ENCODE measurements around the gene GDNF. TPM values are rescaled to one million over a fixed set of nuclear protein-coding genes. Genes with fewer than 3 reads are reported as not detected.

The GDNF gene
- total and polyA plus RNA-seq, 4 donors, result 0.09 to 0.25 TPM; not detected in 2

DNA sequence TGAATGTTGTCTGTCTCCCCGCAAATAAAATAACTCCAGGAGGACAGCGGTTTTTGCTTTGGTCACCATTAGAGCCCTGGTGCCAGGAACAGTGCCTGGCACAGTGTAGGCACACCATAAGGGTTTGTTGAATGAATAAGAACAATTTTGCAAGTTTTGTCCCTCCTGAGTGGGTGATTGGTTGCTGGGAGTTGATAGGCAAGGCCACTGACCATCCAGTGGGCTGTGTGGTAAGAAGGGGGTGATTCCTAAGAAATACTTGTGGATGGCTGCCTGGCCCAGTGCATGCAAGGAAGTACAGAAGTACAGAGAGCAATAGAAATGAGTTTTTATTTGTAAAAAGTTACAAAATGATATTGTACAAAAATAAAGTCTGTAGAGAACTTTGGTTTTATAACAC lies 27.5 kb downstream of the GDNF start:
- no peak for DNase-seq (ENCODE audit: low spot score)
- Histone ChIP-seq H3K9me3 (ENCODE audit: control insufficient read depth in 4 of 4, low read length in 3 of 4) (no peaks in the 10 kb centered on the region), H3K9ac (ENCODE audit: low read depth in 1 of 2, low read length in 2 of 2) (no peak overlapping the region), H3K27ac (ENCODE audit: low read depth in 1 of 2, low read length in 2 of 2) (no peak overlapping the region), H3K4me3 (ENCODE audit: low read depth in 1 of 3, low read length in 3 of 3) (no peak overlapping the region), H3K27me3 (ENCODE audit: control insufficient read depth in 4 of 4, insufficient read depth in 4 of 4, low read length in 3 of 4) (no peaks in the 10 kb centered on the region), H3K36me3 (ENCODE audit: control insufficient read depth in 4 of 4, insufficient read depth in 3 of 4, low read depth in 1 of 4, low read length in 3 of 4) (no peaks in the 10 kb centered on the region), H3K4me1 (ENCODE audit: control insufficient read depth in 4 of 4, insufficient read depth in 4 of 4, low read length in 3 of 4) (no peaks in the 10 kb centered on the region)
- WGBS, result 96% methylated on average over 2 of the region's 2 CpGs
- TF ChIP-seq HNF4G (IDR thresholded peaks at IDR 0.05) (no peak), FOXA1 (IDR thresholded peaks at IDR 0.05) (no peak), GABPA (IDR thresholded peaks at IDR 0.05 in 1 of 2, conservative IDR thresholded peaks at IDR 0.05 in 1 of 2) (no peak), RXRA (IDR thresholded peaks at IDR 0.05) (no peak), SP1 (IDR thresholded peaks at IDR 0.05) (no peak), NR2F2 (IDR thresholded peaks at IDR 0.05) (no peak), EGR1 (IDR thresholded peaks at IDR 0.05; ENCODE audit: low read depth in 2 of 2) (no peak), HNF4A (conservative IDR thresholded peaks at IDR 0.05) (no peak), FOXA2 (IDR thresholded peaks at IDR 0.05) (no peak), TAF1 (conservative IDR thresholded peaks at IDR 0.05) (no peak), RAD21 (IDR thresholded peaks at IDR 0.05) (no peak), JUND (IDR thresholded peaks at IDR 0.05) (no peak), YY1 (IDR thresholded peaks at IDR 0.05) (no peak)
- TF ChIP-seq, protein P1, sequence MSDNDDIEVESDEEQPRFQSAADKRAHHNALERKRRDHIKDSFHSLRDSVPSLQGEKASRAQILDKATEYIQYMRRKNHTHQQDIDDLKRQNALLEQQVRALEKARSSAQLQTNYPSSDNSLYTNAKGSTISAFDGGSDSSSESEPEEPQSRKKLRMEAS (IDR thresholded peaks at IDR 0.05), result no peak
- TF ChIP-seq, protein P2, sequence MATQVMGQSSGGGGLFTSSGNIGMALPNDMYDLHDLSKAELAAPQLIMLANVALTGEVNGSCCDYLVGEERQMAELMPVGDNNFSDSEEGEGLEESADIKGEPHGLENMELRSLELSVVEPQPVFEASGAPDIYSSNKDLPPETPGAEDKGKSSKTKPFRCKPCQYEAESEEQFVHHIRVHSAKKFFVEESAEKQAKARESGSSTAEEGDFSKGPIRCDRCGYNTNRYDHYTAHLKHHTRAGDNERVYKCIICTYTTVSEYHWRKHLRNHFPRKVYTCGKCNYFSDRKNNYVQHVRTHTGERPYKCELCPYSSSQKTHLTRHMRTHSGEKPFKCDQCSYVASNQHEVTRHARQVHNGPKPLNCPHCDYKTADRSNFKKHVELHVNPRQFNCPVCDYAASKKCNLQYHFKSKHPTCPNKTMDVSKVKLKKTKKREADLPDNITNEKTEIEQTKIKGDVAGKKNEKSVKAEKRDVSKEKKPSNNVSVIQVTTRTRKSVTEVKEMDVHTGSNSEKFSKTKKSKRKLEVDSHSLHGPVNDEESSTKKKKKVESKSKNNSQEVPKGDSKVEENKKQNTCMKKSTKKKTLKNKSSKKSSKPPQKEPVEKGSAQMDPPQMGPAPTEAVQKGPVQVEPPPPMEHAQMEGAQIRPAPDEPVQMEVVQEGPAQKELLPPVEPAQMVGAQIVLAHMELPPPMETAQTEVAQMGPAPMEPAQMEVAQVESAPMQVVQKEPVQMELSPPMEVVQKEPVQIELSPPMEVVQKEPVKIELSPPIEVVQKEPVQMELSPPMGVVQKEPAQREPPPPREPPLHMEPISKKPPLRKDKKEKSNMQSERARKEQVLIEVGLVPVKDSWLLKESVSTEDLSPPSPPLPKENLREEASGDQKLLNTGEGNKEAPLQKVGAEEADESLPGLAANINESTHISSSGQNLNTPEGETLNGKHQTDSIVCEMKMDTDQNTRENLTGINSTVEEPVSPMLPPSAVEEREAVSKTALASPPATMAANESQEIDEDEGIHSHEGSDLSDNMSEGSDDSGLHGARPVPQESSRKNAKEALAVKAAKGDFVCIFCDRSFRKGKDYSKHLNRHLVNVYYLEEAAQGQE (IDR thresholded peaks at IDR 0.05), result no peak
- TF ChIP-seq, protein P3, sequence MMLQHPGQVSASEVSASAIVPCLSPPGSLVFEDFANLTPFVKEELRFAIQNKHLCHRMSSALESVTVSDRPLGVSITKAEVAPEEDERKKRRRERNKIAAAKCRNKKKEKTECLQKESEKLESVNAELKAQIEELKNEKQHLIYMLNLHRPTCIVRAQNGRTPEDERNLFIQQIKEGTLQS (IDR thresholded peaks at IDR 0.05), result no peak
- TF ChIP-seq, protein P4, sequence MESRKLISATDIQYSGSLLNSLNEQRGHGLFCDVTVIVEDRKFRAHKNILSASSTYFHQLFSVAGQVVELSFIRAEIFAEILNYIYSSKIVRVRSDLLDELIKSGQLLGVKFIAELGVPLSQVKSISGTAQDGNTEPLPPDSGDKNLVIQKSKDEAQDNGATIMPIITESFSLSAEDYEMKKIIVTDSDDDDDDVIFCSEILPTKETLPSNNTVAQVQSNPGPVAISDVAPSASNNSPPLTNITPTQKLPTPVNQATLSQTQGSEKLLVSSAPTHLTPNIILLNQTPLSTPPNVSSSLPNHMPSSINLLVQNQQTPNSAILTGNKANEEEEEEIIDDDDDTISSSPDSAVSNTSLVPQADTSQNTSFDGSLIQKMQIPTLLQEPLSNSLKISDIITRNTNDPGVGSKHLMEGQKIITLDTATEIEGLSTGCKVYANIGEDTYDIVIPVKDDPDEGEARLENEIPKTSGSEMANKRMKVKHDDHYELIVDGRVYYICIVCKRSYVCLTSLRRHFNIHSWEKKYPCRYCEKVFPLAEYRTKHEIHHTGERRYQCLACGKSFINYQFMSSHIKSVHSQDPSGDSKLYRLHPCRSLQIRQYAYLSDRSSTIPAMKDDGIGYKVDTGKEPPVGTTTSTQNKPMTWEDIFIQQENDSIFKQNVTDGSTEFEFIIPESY (IDR thresholded peaks at IDR 0.05), result no peak
- TF ChIP-seq, protein P5, sequence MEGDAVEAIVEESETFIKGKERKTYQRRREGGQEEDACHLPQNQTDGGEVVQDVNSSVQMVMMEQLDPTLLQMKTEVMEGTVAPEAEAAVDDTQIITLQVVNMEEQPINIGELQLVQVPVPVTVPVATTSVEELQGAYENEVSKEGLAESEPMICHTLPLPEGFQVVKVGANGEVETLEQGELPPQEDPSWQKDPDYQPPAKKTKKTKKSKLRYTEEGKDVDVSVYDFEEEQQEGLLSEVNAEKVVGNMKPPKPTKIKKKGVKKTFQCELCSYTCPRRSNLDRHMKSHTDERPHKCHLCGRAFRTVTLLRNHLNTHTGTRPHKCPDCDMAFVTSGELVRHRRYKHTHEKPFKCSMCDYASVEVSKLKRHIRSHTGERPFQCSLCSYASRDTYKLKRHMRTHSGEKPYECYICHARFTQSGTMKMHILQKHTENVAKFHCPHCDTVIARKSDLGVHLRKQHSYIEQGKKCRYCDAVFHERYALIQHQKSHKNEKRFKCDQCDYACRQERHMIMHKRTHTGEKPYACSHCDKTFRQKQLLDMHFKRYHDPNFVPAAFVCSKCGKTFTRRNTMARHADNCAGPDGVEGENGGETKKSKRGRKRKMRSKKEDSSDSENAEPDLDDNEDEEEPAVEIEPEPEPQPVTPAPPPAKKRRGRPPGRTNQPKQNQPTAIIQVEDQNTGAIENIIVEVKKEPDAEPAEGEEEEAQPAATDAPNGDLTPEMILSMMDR (IDR thresholded peaks at IDR 0.05; ENCODE audit: low read depth, low read length, missing input control), result no peak

All from liver (tissue), 9 donors.